GM12878 (cell line): Measurements from ENCODE around the gene KIF26A. TPM values are rescaled to one million over a fixed set of nuclear protein-coding genes. Genes with fewer than 3 reads are reported as not detected.

Experiments
- ATAC-seq: fragments of 200-7000 bp; cut with Tn5 transposase; 3 replicates; pipeline ENCODE4 v1.9.1; 2020; ENCODE audit warnings: mild to moderate bottlenecking, moderate library complexity
- BruUV-seq: library from RNA; stranded (reverse); fragments of 400-500 nt; replicated peaks from 2 replicates; lab custom pipeline; 2021; lab: Mats Ljungman, UMichigan
- CTCF ChIA-PET: fragments of 300-600 bp; sonication (Branson Sonifier 250); formaldehyde crosslinking; extraction: SDS; loops from one replicate; lab custom pipeline; 2021; ENCODE audit warnings: inconsistent platforms; lab: Yijun Ruan, JAX
- POLR2A ChIA-PET: fragments of 350-600 bp; formaldehyde crosslinking; extraction: SDS; loops from one replicate; lab custom pipeline; 2021; ENCODE audit warnings: inconsistent platforms; lab: Charles Lee
- RAD21 ChIA-PET: fragments of 300-600 bp; sonication (Branson Sonifier 250); formaldehyde crosslinking; loops from one replicate; lab custom pipeline; 2023; ENCODE audit warnings: antibody characterized with exemption; ENCODE audit not compliant: unreplicated experiment; lab: Charles Lee
- SMC1A ChIA-PET: fragments of 300-600 bp; sonication (Branson Sonifier 250); formaldehyde crosslinking; loops from one replicate; lab custom pipeline; 2023; ENCODE audit not compliant: unreplicated experiment, uncharacterized antibody; lab: Charles Lee
- DNase-seq: peaks from one replicate; pipeline ENCODE4 v3.0.0-alpha.2; 2011; ENCODE audit warnings: low read depth, low spot score
- FAIRE-seq: peaks from 3 replicates; lab custom pipeline; 2011; peaks lifted over from hg19 to GRCh38; lab: Jason Lieb, UNC
- H2AFZ ChIP-seq: 2 replicates; pipeline ENCODE4 v1.6.0; 2011; ENCODE audit warnings: low read depth, low read length, control low read depth; ENCODE audit not compliant: control insufficient read depth
- H3K27ac ChIP-seq: 2 replicates; pipeline ENCODE4 v1.5.1; 2011; ENCODE audit warnings: control low read depth; ENCODE audit not compliant: control insufficient read depth, insufficient read depth
- H3K27me3 ChIP-seq, 2 experiments: replicated peaks in 1 of 2; 2 replicates each; pipeline versions ENCODE4 v1.6.0 to v1.6.1; 2011; ENCODE audit warnings: low read length in 1 of 2; ENCODE audit not compliant: control insufficient read depth in 2 of 2, insufficient read depth in 2 of 2
- H3K36me3 ChIP-seq, 2 experiments: 2 replicates each; pipeline ENCODE4 v1.5.1; 2011; ENCODE audit warnings: low read length in 1 of 2; ENCODE audit not compliant: control insufficient read depth in 2 of 2, insufficient read depth in 2 of 2
- H3K4me1 ChIP-seq: 2 replicates; pipeline ENCODE4 v1.6.1; 2011; ENCODE audit warnings: mild to moderate bottlenecking, low read length, moderate library complexity, mixed read lengths; ENCODE audit not compliant: control insufficient read depth, insufficient read depth
- H3K4me2 ChIP-seq: 2 replicates; pipeline ENCODE4 v1.6.0; 2011; ENCODE audit warnings: control low read depth; ENCODE audit not compliant: control insufficient read depth, insufficient read depth
- H3K4me3 ChIP-seq: fragments of 200-600 bp; sonication (generic); 2 replicates; pipeline ENCODE4 v1.5.1; 2016
- H3K79me2 ChIP-seq: 2 replicates; pipeline ENCODE4 v1.6.0; 2011; ENCODE audit warnings: low read length; ENCODE audit not compliant: control insufficient read depth, insufficient read depth
- H3K9ac ChIP-seq: 2 replicates; pipeline ENCODE4 v1.8.0; 2011; ENCODE audit warnings: low read length, control low read depth, mixed read lengths; ENCODE audit not compliant: control insufficient read depth, insufficient read depth
- H3K9me3 ChIP-seq: replicated peaks from 3 replicates; pipeline ENCODE4 v1.5.1; 2011; ENCODE audit warnings: mild to moderate bottlenecking, low read length; ENCODE audit not compliant: control insufficient read depth, insufficient read depth
- H4K20me1 ChIP-seq: 2 replicates; pipeline ENCODE4 v1.6.0; 2011; ENCODE audit not compliant: control insufficient read depth, insufficient read depth
- ATF7 ChIP-seq: fragments of 450-650 bp; IDR thresholded peaks from 2 replicates; pipeline ENCODE4 v1.6.1; 2016; ENCODE audit warnings: low read depth, mild to moderate bottlenecking
- BCLAF1 ChIP-seq: fragments of 450-650 bp; IDR thresholded peaks from 2 replicates; pipeline ENCODE4 v1.6.1; 2017; ENCODE audit warnings: antibody characterized with exemption, mild to moderate bottlenecking, moderate library complexity
- CTCF ChIP-seq, 3 experiments: IDR thresholded peaks in 2 of 3; conservative IDR thresholded peaks in 1 of 3; 2 replicates each; pipeline ENCODE4 v1.5.1; 2011; ENCODE audit warnings: low read depth in 3 of 3, low read length in 3 of 3, mild to moderate bottlenecking in 3 of 3, control low read depth in 2 of 3, moderate library complexity in 2 of 3, inconsistent platforms in 1 of 3, mixed read lengths in 1 of 3; ENCODE audit not compliant: control insufficient read depth in 2 of 3, insufficient read depth in 1 of 3; ENCODE audit errors: extremely low read depth in 1 of 3
- DPF2 ChIP-seq: fragments of 450-650 bp; IDR thresholded peaks from 2 replicates; pipeline ENCODE4 v1.6.1; 2017; ENCODE audit warnings: mild to moderate bottlenecking
- FOXK2 ChIP-seq: fragments of 450-650 bp; IDR thresholded peaks from 2 replicates; pipeline ENCODE4 v1.6.1; 2017; ENCODE audit warnings: mild to moderate bottlenecking, moderate library complexity
- HDGF ChIP-seq: fragments of 450-650 bp; IDR thresholded peaks from 2 replicates; pipeline ENCODE4 v1.6.1; 2016; ENCODE audit warnings: antibody characterized with exemption
- MTA2 ChIP-seq: fragments of 450-650 bp; IDR thresholded peaks from 2 replicates; pipeline ENCODE4 v1.6.1; 2016; ENCODE audit warnings: low read depth, mild to moderate bottlenecking, moderate library complexity
- NFYB ChIP-seq: IDR thresholded peaks from 2 replicates; pipeline ENCODE4 v1.6.1; 2011; ENCODE audit warnings: low read depth, mild to moderate bottlenecking, low read length, improper control_type of control experiment, moderate library complexity; ENCODE audit not compliant: insufficient read depth
- NR2C1 ChIP-seq: fragments of 450-650 bp; IDR thresholded peaks from 2 replicates; pipeline ENCODE4 v1.6.1; 2017; ENCODE audit warnings: antibody characterized with exemption, mild to moderate bottlenecking, moderate library complexity
- NR2C2 ChIP-seq: IDR thresholded peaks from 2 replicates; pipeline ENCODE4 v1.6.1; 2011; ENCODE audit warnings: borderline replicate concordance, low read depth; ENCODE audit not compliant: control insufficient read depth, insufficient read length
- RBBP5 ChIP-seq: fragments of 200-600 bp; sonication (generic); conservative IDR thresholded peaks from 2 replicates; pipeline ENCODE4 v1.6.1; 2016
- SUPT20H ChIP-seq: IDR thresholded peaks from 2 replicates; pipeline ENCODE4 v1.6.1; 2011; ENCODE audit warnings: low read depth, mild to moderate bottlenecking, low read length, moderate library complexity, borderline replicate concordance; ENCODE audit not compliant: control insufficient read depth
- YBX1 ChIP-seq: fragments of 450-650 bp; IDR thresholded peaks from 2 replicates; pipeline ENCODE4 v1.6.1; 2016; ENCODE audit warnings: antibody characterized with exemption
- ZNF207 ChIP-seq: fragments of 450-650 bp; IDR thresholded peaks from 2 replicates; pipeline ENCODE4 v1.6.1; 2014; ENCODE audit warnings: antibody characterized with exemption, mild to moderate bottlenecking, borderline replicate concordance
- ZNF622 ChIP-seq: fragments of 450-650 bp; IDR thresholded peaks from 2 replicates; pipeline ENCODE4 v1.6.1; 2017; ENCODE audit warnings: mild to moderate bottlenecking, inconsistent platforms
- WGBS: methylation state at CpG from one replicate; pipeline ENCODE4 v1.1.6; 2016; ENCODE audit warnings: low lambda C conversion rate; ENCODE audit not compliant: insufficient replicate concordance, insufficient coverage; ENCODE audit errors: missing lambda C conversion rate; 5-methylcytosine and 5-hydroxymethylcytosine counted together
- in situ Hi-C: fragments of 300-500 bp; cut with MboI; formaldehyde crosslinking; loops from 9 replicates; pipeline ENCODE4 v1.14.3; 2018; ENCODE audit warnings: mixed read lengths
- intact Hi-C: fragments of 100-400 bp; cut with micrococcal nuclease; formaldehyde crosslinking; loops from one replicate; pipeline ENCODE4 v1.14.2; 2022; ENCODE audit not compliant: unreplicated experiment
- polyA plus RNA-seq, 11 experiments: library from polyadenylated mRNA; depleted of rRNA in 4 of 11; unstranded in 6 of 11; stranded (reverse) in 5 of 11; fragments of >200 nt; fragmentation: Nextera tagmentation in 4 of 11; fragmentation: Illumina TruSeq in 1 of 11; extraction: Ambion mirVana in 4 of 11; extraction: Trizol in 1 of 11; gene quantifications; 1 replicate in 1 of 11; 2 replicates in 10 of 11; pipeline versions ENCODE4 v1.2.1 to v1.2.3, GENCODE V29; 2011 to 2016; ENCODE audit warnings: inconsistent platforms in 2 of 11, missing spikeins in 2 of 11, low read depth in 1 of 11
- total RNA-seq, 4 experiments: library from RNA; depleted of rRNA in 3 of 4; stranded (reverse); fragments of >200 nt in 3 of 4; fragmentation: Illumina TruSeq in 1 of 4; extraction: Trizol in 1 of 4; gene quantifications; 2 replicates each; pipeline versions ENCODE4 v1.2.1 to v1.2.3, GENCODE V29; 2013 to 2021

KIF26A gene
- total and polyA plus RNA-seq, 10 of the 15 experiments (the other 5 are each of a cell fraction or from before 2014, with no cell fraction given), result 0.05 TPM; not detected in 9

- no peak for FAIRE-seq
- H3K27me3 ChIP-seq, result no peaks in the 10 kb centered on the region
- no peak for TF ChIP-seq ZNF207
- TF ChIP-seq YBX1, result no peak
- TF ChIP-seq DPF2, result no peak
- no peak for TF ChIP-seq MTA2
- TF ChIP-seq ATF7, result no peak
- TF ChIP-seq NFYB, result no peak
- TF ChIP-seq NR2C2, result no peak
- TF ChIP-seq FOXK2, result no peak
- no peak for TF ChIP-seq SUPT20H
- no peak for TF ChIP-seq RBBP5
- TF ChIP-seq BCLAF1, result no peak
- TF ChIP-seq HDGF, result no peak
- no peak for TF ChIP-seq ZNF622
- no peak for TF ChIP-seq NR2C1
- TF ChIP-seq CTCF (IDR thresholded peaks at IDR 0.05 in 2 of 3, conservative IDR thresholded peaks at IDR 0.05 in 1 of 3; ENCODE audit: control insufficient read depth in 2 of 3, extremely low read depth in 1 of 3, insufficient read depth in 1 of 3, low read depth in 3 of 3, low read length in 3 of 3), result no peak
- H3K9me3 ChIP-seq, result no peaks in the 10 kb centered on the region
- no peaks in the 10 kb centered on the region for H3K36me3 ChIP-seq
- no peak overlapping the region for H3K27ac ChIP-seq
- POLR2A ChIA-PET, result no interaction called here
- in situ Hi-C loops (no loop called here), intact Hi-C loops (no loop called here)
- H4K20me1 ChIP-seq, result no peaks in the 10 kb centered on the region
- H3K4me3 ChIP-seq, result no peak overlapping the region
- no peaks in the 10 kb centered on the region for H3K79me2 ChIP-seq
- DNase-seq, result no peak
- H3K4me2 ChIP-seq, result no peak overlapping the region
- no peaks in the 10 kb centered on the region for H3K4me1 ChIP-seq
- RAD21 ChIA-PET, result no interaction called here
- no peak for ATAC-seq
- SMC1A ChIA-PET, result no interaction called here
- WGBS, result 55% methylated on average over 19 of the region's 19 CpGs
- no TSS peak for BruUV-seq
- no peak overlapping the region for H2AFZ ChIP-seq
- no peak overlapping the region for H3K9ac ChIP-seq
- CTCF ChIA-PET, result no interaction called here
Measured at GRCh38 chr14:104107101-104107581, 31.2 kb upstream of the KIF26A start.
